H1 (cell line): Measurements from ENCODE around the gene IYD. TPM values are rescaled to one million over a fixed set of nuclear protein-coding genes. Genes with fewer than 3 reads are reported as not detected.

Experiments
- BRCA1 ChIP-seq: IDR thresholded peaks from 2 replicates; pipeline ENCODE4 v1.6.1; 2012; ENCODE audit warnings: low read depth, low read length, improper control_type of control experiment
- CHD7 ChIP-seq: fragments of 300-600 bp; sonication (generic); IDR thresholded peaks from 2 replicates; pipeline ENCODE4 v1.7.1; 2012; ENCODE audit warnings: low read length, moderate library complexity, mild to moderate bottlenecking, inconsistent platforms; ENCODE audit not compliant: insufficient replicate concordance
- MAFK ChIP-seq: IDR thresholded peaks from 2 replicates; pipeline ENCODE4 v1.6.1; 2012; ENCODE audit warnings: low read depth, mild to moderate bottlenecking, improper control_type of control experiment, low read length
- POLR2AphosphoS5 ChIP-seq: IDR thresholded peaks from 2 replicates; pipeline ENCODE4 v1.6.1; 2011; ENCODE audit warnings: low read depth, low read length
- RBBP5 ChIP-seq: IDR thresholded peaks from 2 replicates; pipeline ENCODE4 v1.7.1; 2012; ENCODE audit warnings: low read depth, mild to moderate bottlenecking, inconsistent platforms, low read length, moderate library complexity, borderline replicate concordance
- RXRA ChIP-seq: IDR thresholded peaks from 2 replicates; pipeline ENCODE4 v1.6.1; 2011; ENCODE audit warnings: low read depth, mild to moderate bottlenecking, low read length, moderate library complexity; ENCODE audit not compliant: insufficient read depth
- SIRT6 ChIP-seq: IDR thresholded peaks from one replicate; pipeline ENCODE4 v1.7.1; 2012; ENCODE audit warnings: low read length, inconsistent platforms
- SUZ12 ChIP-seq: fragments of 200-600 bp; sonication (generic); IDR thresholded peaks from 2 replicates; pipeline ENCODE4 v1.6.1; 2012; ENCODE audit warnings: mild to moderate bottlenecking, inconsistent platforms, low read length, moderate library complexity, mixed read lengths
- polyA plus RNA-seq, 7 experiments: library from polyadenylated mRNA; depleted of rRNA in 3 of 7; stranded (reverse) in 5 of 7; unstranded in 2 of 7; fragments of >200 nt in 5 of 7; fragments of 200-250 nt in 2 of 7; gene quantifications; 1 replicate in 5 of 7; 2 replicates in 1 of 7; 4 replicates in 1 of 7; pipeline versions ENCODE4 v1.2.1 to v1.2.3, GENCODE V29; 2011 to 2013; ENCODE audit warnings: missing spikeins in 2 of 7, mixed read lengths in 2 of 7
- total RNA-seq: library from RNA; stranded (reverse); fragmentation: NEBNext Ultra II Directional; extraction: Animal tissue kit (Norgen Biotek cat#: 25700); gene quantifications from 2 replicates; pipeline ENCODE4 v1.2.1, GENCODE V29; 2021

The IYD gene
- total and polyA plus RNA-seq, 2 of the 8 experiments (the other 6 are each of a cell fraction or from before 2014, with no cell fraction given), result not detected

GRCh38 chr6:150408842-150409241, 40.0 kb downstream of the IYD start (continued):
- TF ChIP-seq CHD7 (no peak), POLR2AphosphoS5 (no peak), SIRT6 (no peak), MAFK (no peak), SUZ12 (no peak), BRCA1 (no peak), RBBP5 (no peak), RXRA (no peak)
